Brain microvascular endothelial cell (primary cell): ENCODE data around the gene ZNF524.

ENCODE experiments used
- DNase-seq: peaks from one replicate; pipeline ENCODE4 v3.0.0-alpha.2; 2020
- H3K27ac ChIP-seq: fragments of 250-450 bp; sonication (Bioruptor Pico); 2 replicates; pipeline ENCODE4 v1.5.1; 2020; ENCODE audit warnings: mild to moderate bottlenecking, moderate library complexity
- H3K27me3 ChIP-seq: fragments of 250-450 bp; sonication (Bioruptor Pico); replicated peaks from 2 replicates; pipeline ENCODE4 v1.5.1; 2020; ENCODE audit warnings: mild to moderate bottlenecking
- H3K36me3 ChIP-seq: fragments of 250-450 bp; sonication (Bioruptor Pico); replicated peaks from 2 replicates; pipeline ENCODE4 v1.5.1; 2020; ENCODE audit warnings: mild to moderate bottlenecking
- H3K4me3 ChIP-seq: 2 replicates; pipeline ENCODE4 v1.5.1; 2011; ENCODE audit warnings: low read depth, mild to moderate bottlenecking, control low read depth, low read length, moderate library complexity
- CTCF ChIP-seq: IDR thresholded peaks from 2 replicates; pipeline ENCODE4 v1.5.1; 2011; ENCODE audit warnings: low read depth, mild to moderate bottlenecking, moderate library complexity, low read length, control low read depth, inconsistent platforms; ENCODE audit errors: missing control alignments
- in situ Hi-C: cut with HindIII; loops from 2 replicates; pipeline ENCODE4 v1.10.0; 2017; ENCODE audit warnings: low sequenced_read_pairs, low pct_ligation_motif_present

Gene ZNF524

DNA sequence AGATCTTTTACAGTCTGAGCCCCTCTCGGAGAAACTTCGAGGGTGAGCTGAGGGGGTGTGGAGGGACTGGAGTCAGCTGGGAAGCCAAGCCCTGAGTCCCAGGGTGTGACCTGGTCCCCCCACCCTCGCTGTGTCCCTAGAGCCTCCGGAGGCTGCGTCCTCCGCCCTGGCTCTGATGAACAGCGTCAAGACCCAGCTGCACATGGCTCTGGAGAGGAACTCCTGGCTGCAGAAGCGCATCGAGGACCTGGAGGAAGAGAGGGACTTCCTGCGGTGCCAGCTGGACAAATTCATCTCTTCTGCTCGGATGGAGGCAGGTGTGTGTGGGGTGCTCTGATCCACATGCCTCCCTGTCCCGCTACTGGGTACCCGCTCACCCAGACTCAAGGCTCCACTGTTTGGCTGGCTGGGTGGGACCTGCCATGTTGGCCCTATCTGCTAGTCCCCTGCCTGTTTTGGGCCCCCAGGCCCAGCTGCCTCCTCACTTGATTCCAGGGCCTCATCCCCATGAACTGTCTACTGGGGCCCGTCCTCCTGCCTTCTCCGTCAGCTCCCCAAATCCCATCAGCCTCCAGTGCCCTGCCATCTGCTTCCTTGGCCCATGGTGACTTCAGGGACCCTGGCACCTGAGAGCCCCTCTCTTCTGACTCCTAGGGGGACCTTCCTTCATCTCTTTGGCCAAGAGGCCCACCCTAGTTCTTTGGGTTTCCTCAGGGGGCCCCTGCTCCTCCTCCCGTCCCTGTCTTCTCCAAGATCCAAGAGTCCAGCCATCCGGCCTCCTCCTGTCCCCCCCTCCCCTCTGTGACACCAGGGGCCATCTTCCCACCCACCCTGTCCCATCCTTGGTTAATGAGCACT, 49.4 kb downstream of the ZNF524 start:
- Histone ChIP-seq H3K27ac (no peak overlapping the region), H3K4me3 (no peak overlapping the region), H3K36me3 (peaks cover 8% of the 10 kb centered on the region), H3K27me3 (no peaks in the 10 kb centered on the region)
- TF ChIP-seq CTCF = no peak
- in situ Hi-C loops = no loop called here
- DNase-seq = no peak

DNA sequence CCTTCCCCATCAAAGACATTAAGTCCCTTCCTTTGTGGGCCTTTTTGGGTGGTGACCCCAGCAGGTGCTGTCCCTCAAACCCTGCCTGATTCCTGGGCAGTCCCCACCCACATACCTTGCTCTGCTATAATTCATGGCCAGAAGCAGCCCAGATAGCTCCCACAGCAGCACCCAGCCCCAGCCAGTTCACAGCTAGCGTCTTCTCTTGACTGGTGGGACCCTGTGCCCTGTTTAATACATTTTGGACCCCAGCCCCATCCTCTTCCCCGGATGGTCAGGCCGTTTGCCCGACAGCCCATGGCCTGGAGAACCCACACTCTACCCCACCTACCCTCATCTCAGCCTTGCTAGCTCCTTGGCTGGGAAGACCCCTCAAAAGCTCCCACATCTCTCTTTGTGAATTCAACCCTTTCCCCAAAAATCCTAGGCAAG, 50.1 kb downstream of the ZNF524 start:
- H3K27ac ChIP-seq = no peak overlapping the region
- peaks cover 4% of the 10 kb centered on the region for H3K36me3 ChIP-seq
- in situ Hi-C loops = no loop called here
- DNase-seq = no peak
- no peak overlapping the region for H3K4me3 ChIP-seq
- H3K27me3 ChIP-seq = no peaks in the 10 kb centered on the region
- no peak for TF ChIP-seq CTCF

DNA sequence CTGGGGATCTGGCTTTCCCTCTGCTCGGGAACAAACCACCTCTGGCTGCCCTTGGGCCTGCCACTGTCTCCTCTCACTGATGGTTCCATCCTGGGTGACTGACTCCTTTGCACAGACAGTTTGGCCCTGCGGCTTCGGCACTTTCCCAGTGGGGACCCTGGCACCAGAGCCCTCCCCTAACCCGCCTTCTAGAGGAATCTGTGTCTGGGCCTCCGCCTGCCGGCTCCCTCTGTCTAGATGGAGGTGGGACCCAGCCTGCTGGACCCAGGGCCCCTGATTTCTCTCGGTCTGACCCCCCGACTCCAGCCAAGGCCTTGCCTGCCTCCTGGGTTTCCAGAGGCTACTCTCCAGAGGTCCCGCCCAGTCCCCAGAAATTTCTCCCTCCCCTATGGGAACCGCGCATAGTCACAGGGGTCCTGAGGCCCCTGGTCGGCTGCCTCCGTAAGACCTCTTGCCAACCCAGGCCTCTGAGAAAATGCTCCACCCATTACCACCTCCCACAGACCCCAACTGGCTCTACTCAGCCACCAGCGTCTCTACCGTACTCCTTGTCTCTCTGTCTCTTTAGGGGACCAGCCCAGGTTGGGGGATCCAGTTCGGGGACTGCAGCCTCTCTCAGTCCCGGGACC, 50.6 kb downstream of the ZNF524 start:
- Histone ChIP-seq H3K4me3 (no peak overlapping the region), H3K27me3 (no peaks in the 10 kb centered on the region), H3K36me3 (no peaks in the 10 kb centered on the region), H3K27ac (no peak overlapping the region)
- TF ChIP-seq CTCF = no peak
- in situ Hi-C loops = no loop called here
- no peak for DNase-seq

DNA sequence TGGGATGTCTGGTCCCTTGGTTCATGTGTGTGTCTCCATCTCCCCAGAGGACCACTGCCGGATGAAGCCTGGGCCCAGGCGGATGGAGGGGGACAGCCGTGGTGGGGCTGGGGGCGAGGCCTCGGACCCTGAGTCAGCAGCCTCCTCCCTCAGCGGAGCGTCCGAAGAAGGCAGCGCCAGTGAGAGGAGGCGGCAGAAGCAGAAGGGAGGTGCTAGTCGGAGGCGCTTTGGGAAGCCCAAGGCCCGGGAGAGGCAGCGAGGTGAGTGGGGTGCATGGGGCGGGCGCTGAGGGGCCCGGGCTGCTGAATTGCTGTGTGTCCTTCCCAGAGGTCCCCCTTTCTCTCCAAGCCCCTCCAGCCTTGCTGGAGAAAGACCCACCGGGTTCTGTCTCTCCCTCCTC, 51.1 kb downstream of the ZNF524 start:
- no peak overlapping the region for H3K27ac ChIP-seq
- in situ Hi-C loops = no loop called here
- H3K4me3 ChIP-seq = no peak overlapping the region
- no peak for DNase-seq
- H3K36me3 ChIP-seq = no peaks in the 10 kb centered on the region
- no peak for TF ChIP-seq CTCF
- no peaks in the 10 kb centered on the region for H3K27me3 ChIP-seq

DNA sequence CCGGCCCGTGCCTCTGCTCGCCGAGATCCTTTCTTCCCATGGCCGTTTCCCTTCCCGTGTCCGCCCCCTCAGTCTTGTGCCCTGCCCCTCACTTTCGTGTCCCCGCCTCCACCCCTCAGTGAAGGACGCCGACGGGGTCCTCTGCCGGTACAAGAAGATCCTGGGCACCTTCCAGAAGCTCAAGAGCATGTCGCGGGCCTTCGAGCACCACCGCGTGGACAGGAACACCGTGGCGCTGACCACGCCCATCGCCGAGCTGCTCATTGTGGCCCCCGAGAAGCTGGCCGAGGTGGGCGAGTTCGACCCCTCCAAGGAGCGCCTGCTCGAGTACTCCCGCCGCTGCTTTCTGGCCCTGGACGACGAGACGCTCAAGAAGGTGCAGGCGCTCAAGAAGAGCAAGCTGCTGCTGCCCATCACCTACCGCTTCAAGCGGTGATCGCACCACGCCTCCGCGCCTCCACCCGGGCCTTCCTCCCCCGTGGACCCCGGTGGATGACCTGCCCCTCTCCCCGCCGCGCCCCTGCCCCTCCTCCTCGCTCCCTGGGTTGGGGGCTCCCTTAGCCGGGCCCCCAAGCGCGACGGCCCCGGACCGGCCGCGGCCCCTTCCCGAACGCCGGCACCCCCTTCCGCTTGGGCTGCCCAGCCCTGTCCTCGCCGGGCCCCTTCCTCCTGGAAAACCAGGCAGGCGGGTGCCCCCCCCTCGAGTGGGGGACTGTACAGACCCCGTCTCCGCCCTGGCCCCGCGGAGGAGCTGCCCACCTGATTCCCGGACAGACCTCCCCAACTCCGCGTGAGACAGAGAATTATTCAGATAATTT, 52.4 kb downstream of the ZNF524 start:
- TF ChIP-seq CTCF = no peak
- no peak for DNase-seq
- Histone ChIP-seq H3K27me3 (no peaks in the 10 kb centered on the region), H3K36me3 (no peaks in the 10 kb centered on the region), H3K4me3 (no peak overlapping the region), H3K27ac (no peak overlapping the region)
- in situ Hi-C loops = no loop called here
